Vagina (tissue), 2 donors: Measurements from ENCODE around the gene CREB3L2. TPM values are rescaled to one million over a fixed set of nuclear protein-coding genes. Genes with fewer than 3 reads are reported as not detected.

ENCODE experiments used
- DNase-seq, 2 donors: peaks; one replicate each; pipeline ENCODE4 v3.0.0-alpha.2; 2017; ENCODE audit errors: extremely low spot score in 2 of 2
- H3K27ac ChIP-seq: fragments of 200-600 bp; sonication (generic); one replicate; pipeline ENCODE4 v1.5.1; 2019
- H3K27me3 ChIP-seq: fragments of 200-600 bp; sonication (generic); one replicate; pipeline ENCODE4 v1.5.1; 2019
- H3K36me3 ChIP-seq, 2 donors: fragments of 200-600 bp; sonication (generic); one replicate each; pipeline ENCODE4 v1.5.1; 2017 to 2019
- H3K4me1 ChIP-seq: fragments of 200-600 bp; sonication (generic); one replicate; pipeline ENCODE4 v1.5.1; 2019
- H3K4me3 ChIP-seq, 2 donors: fragments of 200-600 bp; sonication (generic); 1 replicate in 1 of 2; 2 replicates in 1 of 2; pipeline ENCODE4 v1.5.1; 2016 to 2019
- H3K9me3 ChIP-seq: fragments of 200-600 bp; sonication (generic); one replicate; pipeline ENCODE4 v1.5.1; 2019
- CTCF ChIP-seq, 3 experiments: fragments of 450-650 bp in 2 of 3; fragments of 200-600 bp in 1 of 3; sonication (generic) in 1 of 3; IDR thresholded peaks; one replicate each; pipeline ENCODE4 v1.5.1; 2017 to 2019; ENCODE audit warnings: antibody characterized with exemption in 3 of 3, mild to moderate bottlenecking in 2 of 3, moderate library complexity in 2 of 3
- POLR2A ChIP-seq, 2 donors: fragments of 450-650 bp; IDR thresholded peaks; one replicate each; pipeline ENCODE4 v1.6.1; 2017; ENCODE audit warnings: antibody characterized with exemption in 2 of 2, mild to moderate bottlenecking in 2 of 2, moderate library complexity in 2 of 2
- POLR2AphosphoS5 ChIP-seq, 2 donors: sonication (generic); formaldehyde crosslinking; IDR thresholded peaks; one replicate each; pipeline ENCODE4 v1.9.0; 2017; ENCODE audit warnings: antibody characterized with exemption in 2 of 2, mild to moderate bottlenecking in 2 of 2, low read depth in 1 of 2; ENCODE audit not compliant: insufficient read depth in 1 of 2
- intact Hi-C: fragments of 100-400 bp; cut with DNase I; formaldehyde crosslinking; loops from one replicate; pipeline ENCODE4 v1.15.1; 2023
- total RNA-seq: library from RNA; depleted of rRNA; stranded (reverse); fragments of >200 nt; gene quantifications from one replicate; pipeline ENCODE4 v1.2.3, GENCODE V29; 2016

Gene CREB3L2
- total RNA-seq, 1 donor from 2014 or later = 28.7 TPM

GRCh38 chr7:138000081-138000701 lies 1.7 kb downstream of the CREB3L2 start:
- intact Hi-C loops = no loop called here
- H3K27me3 ChIP-seq = no peaks in the 10 kb centered on the region
- H3K4me1 ChIP-seq = peaks cover 47% of the 10 kb centered on the region
- no peaks in the 10 kb centered on the region for H3K9me3 ChIP-seq
- H3K27ac ChIP-seq = peak overlapping the region; percentile 93
- DNase-seq = no peak
- H3K4me3 ChIP-seq = peak overlapping the region; percentile 81 to 98
- no peaks in the 10 kb centered on the region for H3K36me3 ChIP-seq
- TF ChIP-seq POLR2A (IDR thresholded peaks at IDR 0.05) (no peak), POLR2AphosphoS5 (IDR thresholded peaks at IDR 0.05; ENCODE audit: insufficient read depth in 1 of 2, low read depth in 1 of 2) (peak in 1 of 2 donors; percentile 49), CTCF (IDR thresholded peaks at IDR 0.05) (no peak)

- Histone ChIP-seq H3K4me1 (peaks cover 47% of the 10 kb centered on the region), H3K27ac (peak overlapping the region; percentile 93), H3K27me3 (no peaks in the 10 kb centered on the region), H3K36me3 (no peaks in the 10 kb centered on the region), H3K4me3 (peak overlapping the region; percentile 81 to 98), H3K9me3 (no peaks in the 10 kb centered on the region)
- TF ChIP-seq POLR2AphosphoS5 (IDR thresholded peaks at IDR 0.05; ENCODE audit: insufficient read depth in 1 of 2, low read depth in 1 of 2) (no peak), CTCF (IDR thresholded peaks at IDR 0.05) (no peak), POLR2A (IDR thresholded peaks at IDR 0.05) (no peak)
- intact Hi-C loops = no loop called here
- no peak for DNase-seq
Measured at GRCh38 chr7:137999496-138000080, 2.3 kb downstream of the CREB3L2 start.

- intact Hi-C loops = no loop called here
- TF ChIP-seq POLR2A (IDR thresholded peaks at IDR 0.05) (no peak), CTCF (IDR thresholded peaks at IDR 0.05) (no peak), POLR2AphosphoS5 (IDR thresholded peaks at IDR 0.05; ENCODE audit: insufficient read depth in 1 of 2, low read depth in 1 of 2) (no peak)
Measured at GRCh38 chr7:137998250-137998649, 3.6 kb downstream of the CREB3L2 start.

GRCh38 chr7:137996871-137997270 lies 5.0 kb downstream of the CREB3L2 start:
- no peak overlapping the region for H3K4me3 ChIP-seq
- intact Hi-C loops = no loop called here
- TF ChIP-seq CTCF (IDR thresholded peaks at IDR 0.05) (no peak), POLR2AphosphoS5 (IDR thresholded peaks at IDR 0.05; ENCODE audit: insufficient read depth in 1 of 2, low read depth in 1 of 2) (no peak), POLR2A (IDR thresholded peaks at IDR 0.05) (no peak)
- H3K4me1 ChIP-seq = peaks cover 74% of the 10 kb centered on the region
- H3K27ac ChIP-seq = peak overlapping the region; percentile 38
- no peaks in the 10 kb centered on the region for H3K9me3 ChIP-seq
- no peaks in the 10 kb centered on the region for H3K36me3 ChIP-seq
- no peak for DNase-seq
- no peaks in the 10 kb centered on the region for H3K27me3 ChIP-seq

More at GRCh38 chr7:137998250-137998649, 3.6 kb downstream of the CREB3L2 start:
- DNase-seq = no peak
- Histone ChIP-seq H3K27ac (peak overlapping the region; percentile 5), H3K4me3 (no peak overlapping the region), H3K4me1 (peaks cover 61% of the 10 kb centered on the region), H3K36me3 (no peaks in the 10 kb centered on the region), H3K9me3 (no peaks in the 10 kb centered on the region), H3K27me3 (no peaks in the 10 kb centered on the region)

GRCh38 chr7:137996386-137996851 lies 5.5 kb downstream of the CREB3L2 start:
- TF ChIP-seq POLR2A (IDR thresholded peaks at IDR 0.05) = no peak
- no peak for TF ChIP-seq POLR2AphosphoS5 (IDR thresholded peaks at IDR 0.05; ENCODE audit: insufficient read depth in 1 of 2, low read depth in 1 of 2)
- no peak for TF ChIP-seq CTCF (IDR thresholded peaks at IDR 0.05)
- H3K4me1 ChIP-seq = peaks cover 79% of the 10 kb centered on the region
- peak overlapping the region; percentile 38 for H3K27ac ChIP-seq
- H3K27me3 ChIP-seq = no peaks in the 10 kb centered on the region
- no peaks in the 10 kb centered on the region for H3K9me3 ChIP-seq
- intact Hi-C loops = no loop called here
- no peaks in the 10 kb centered on the region for H3K36me3 ChIP-seq
- H3K4me3 ChIP-seq = no peak overlapping the region
- DNase-seq = no peak
